Stimulated activated naive CD8-positive, alpha-beta T cell treated with anti-CD3 and anti-CD28 coated beads, Interleukin-15, Interleukin-2, amounts not matched to agents 100 U/mL and 50 U/mL, for 24 hours (primary cell): ENCODE data around the gene ADAMTSL1.

Experiments used
- ATAC-seq: fragments of 150-1000 bp; cut with Tn5 transposase; one replicate; pipeline ENCODE4 v1.10.0; 2021
- DNase-seq: peaks from one replicate; pipeline ENCODE4 v3.0.0; 2021

ADAMTSL1 gene

GRCh38 chr9:18668944-18669343 lies 195.0 kb downstream of the ADAMTSL1 start:
- ATAC-seq (no peak), DNase-seq (no peak)

- DNase-seq (no peak), ATAC-seq (no peak)
Observed at GRCh38 chr9:18672706-18673105, 198.8 kb downstream of the ADAMTSL1 start.

GRCh38 chr9:18673179-18673578 lies 199.2 kb downstream of the ADAMTSL1 start:
- ATAC-seq: no peak
- no peak for DNase-seq

- no peak for DNase-seq
- no peak for ATAC-seq
Observed at GRCh38 chr9:18675332-18675731, 201.4 kb downstream of the ADAMTSL1 start.

- DNase-seq (no peak), ATAC-seq (no peak)
Observed at GRCh38 chr9:18675973-18676372, 202.0 kb downstream of the ADAMTSL1 start.

GRCh38 chr9:18676525-18676924 lies 202.6 kb downstream of the ADAMTSL1 start:
- DNase-seq: no peak
- no peak for ATAC-seq

GRCh38 chr9:18678821-18679590 lies 205.1 kb downstream of the ADAMTSL1 start:
- ATAC-seq (no peak), DNase-seq (no peak)

- DNase-seq (no peak), ATAC-seq (no peak)
Observed at GRCh38 chr9:18682907-18683306, 209.0 kb downstream of the ADAMTSL1 start.

GRCh38 chr9:18683312-18683711 lies 209.4 kb downstream of the ADAMTSL1 start:
- ATAC-seq (no peak), DNase-seq (no peak)

- no peak for ATAC-seq
Observed at GRCh38 chr9:18683851-18684250, 209.9 kb downstream of the ADAMTSL1 start.

GRCh38 chr9:18684593-18685317 lies 210.8 kb downstream of the ADAMTSL1 start:
- ATAC-seq (no peak), DNase-seq (no peak)

More at GRCh38 chr9:18683851-18684250, 209.9 kb downstream of the ADAMTSL1 start:
- no peak for DNase-seq

GRCh38 chr9:18688581-18689565 lies 214.9 kb downstream of the ADAMTSL1 start:
- ATAC-seq: no peak
- no peak for DNase-seq

- DNase-seq: no peak
- ATAC-seq: no peak
Observed at GRCh38 chr9:18689921-18690320, 216.0 kb downstream of the ADAMTSL1 start.

- no peak for ATAC-seq
- no peak for DNase-seq
Observed at GRCh38 chr9:18692268-18692667, 218.3 kb downstream of the ADAMTSL1 start.

- ATAC-seq: no peak
- no peak for DNase-seq
Observed at GRCh38 chr9:18692962-18693361, 219.0 kb downstream of the ADAMTSL1 start.

GRCh38 chr9:18694959-18695668 lies 221.2 kb downstream of the ADAMTSL1 start:
- no peak for DNase-seq
- no peak for ATAC-seq

GRCh38 chr9:18698992-18699391 lies 225.0 kb downstream of the ADAMTSL1 start:
- DNase-seq (no peak), ATAC-seq (no peak)

GRCh38 chr9:18699764-18700163 lies 225.8 kb downstream of the ADAMTSL1 start:
- no peak for DNase-seq
- no peak for ATAC-seq

- DNase-seq: no peak
- ATAC-seq: no peak
Observed at GRCh38 chr9:18700714-18701113, 226.8 kb downstream of the ADAMTSL1 start.

- no peak for DNase-seq
- ATAC-seq: no peak
Observed at GRCh38 chr9:18703151-18703900, 229.4 kb downstream of the ADAMTSL1 start.

- ATAC-seq (no peak), DNase-seq (no peak)
Observed at GRCh38 chr9:18703901-18704379, 230.0 kb downstream of the ADAMTSL1 start.
